Stimulated activated CD8-positive, alpha-beta memory T cell treated with anti-CD3 and anti-CD28 coated beads, Interleukin-4, amount 100 ng/mL, for 48 hours (primary cell): ENCODE data around the gene KIF14.

Source experiments
- DNase-seq: peaks from one replicate; pipeline ENCODE4 v3.0.0-alpha.2; 2020

KIF14 gene

GRCh38 chr1:200620273-200621131, at the start of gene KIF14:
KIF14 (minus strand) TSS chr1:200620751; CDS start chr1:200618723, 2,028 bp downstream.
- peak; percentile 94 for DNase-seq

GRCh38 chr1:200669314-200670241, 49.0 kb upstream of the KIF14 start, which contains the start of gene DDX59:
DDX59 (minus strand) TSS chr1:200669907; CDS start chr1:200666740, 3,167 bp downstream.
- DNase-seq, result peak; percentile 94

GRCh38 chr1:200668514-200669313, 48.2 kb upstream of the KIF14 start:
- no peak for DNase-seq

- DNase-seq, result no peak
Measured at GRCh38 chr1:200666309-200666708, 45.8 kb upstream of the KIF14 start.

- DNase-seq, result no peak
Measured at GRCh38 chr1:200665861-200666260, 45.3 kb upstream of the KIF14 start.

- DNase-seq, result no peak
Measured at GRCh38 chr1:200660719-200661118, 40.2 kb upstream of the KIF14 start.

GRCh38 chr1:200659269-200659668, 38.7 kb upstream of the KIF14 start:
- no peak for DNase-seq

GRCh38 chr1:200658037-200658818, 37.7 kb upstream of the KIF14 start:
- no peak for DNase-seq

GRCh38 chr1:200654660-200655059, 34.1 kb upstream of the KIF14 start:
- no peak for DNase-seq

- no peak for DNase-seq
Measured at GRCh38 chr1:200653022-200653462, 32.5 kb upstream of the KIF14 start.

- DNase-seq, result no peak
Measured at GRCh38 chr1:200652378-200652777, 31.8 kb upstream of the KIF14 start.

GRCh38 chr1:200646515-200646914, 26.0 kb upstream of the KIF14 start:
- no peak for DNase-seq

- DNase-seq, result no peak
Measured at GRCh38 chr1:200644021-200644420, 23.5 kb upstream of the KIF14 start.

- no peak for DNase-seq
Measured at GRCh38 chr1:200642481-200642880, 21.9 kb upstream of the KIF14 start.

GRCh38 chr1:200640963-200641401, 20.4 kb upstream of the KIF14 start:
- no peak for DNase-seq

- no peak for DNase-seq
Measured at GRCh38 chr1:200640373-200640962, 19.9 kb upstream of the KIF14 start.

GRCh38 chr1:200638073-200638472, 17.5 kb upstream of the KIF14 start:
- DNase-seq, result no peak

- DNase-seq, result no peak
Measured at GRCh38 chr1:200636681-200637080, 16.1 kb upstream of the KIF14 start.

GRCh38 chr1:200634261-200635122, 13.9 kb upstream of the KIF14 start:
- DNase-seq, result no peak

- DNase-seq, result no peak
Measured at GRCh38 chr1:200631375-200631774, 10.8 kb upstream of the KIF14 start.
